HepG2 (cell line): ENCODE data around the gene AVPR2. TPM values are rescaled to one million over a fixed set of nuclear protein-coding genes. Genes with fewer than 3 reads are reported as not detected.
A peak's percentile ranks its signal among the peaks of the same experiment; 100 is the strongest.

ENCODE experiments used
- ATAC-seq: fragments of 200-7000 bp; cut with Tn5 transposase; 3 replicates; pipeline ENCODE4 v1.9.1; 2020; ENCODE audit warnings: mild to moderate bottlenecking, moderate library complexity
- BruUV-seq: library from RNA; stranded (reverse); fragments of 400-500 nt; replicated peaks from 2 replicates; lab custom pipeline; 2021; lab: Mats Ljungman, UMichigan
- CTCF ChIA-PET: fragments of 300-600 bp; formaldehyde crosslinking; extraction: SDS; loops from one replicate; lab custom pipeline; 2021; ENCODE audit warnings: low total read pairs, inconsistent platforms, low intra/inter-chr PET ratio; lab: Yijun Ruan, JAX
- POLR2A ChIA-PET: fragments of 350-600 bp; sonication (Branson Sonifier 250); formaldehyde crosslinking; loops from one replicate; lab custom pipeline; 2020; ENCODE audit warnings: antibody characterized with exemption, inconsistent platforms; lab: Yijun Ruan, JAX
- DNase-seq: peaks from one replicate; pipeline ENCODE4 v3.0.0-alpha.2; 2015; ENCODE audit warnings: low spot score
- FAIRE-seq: peaks from 3 replicates; lab custom pipeline; 2011; peaks lifted over from hg19 to GRCh38; lab: Jason Lieb, UNC
- H2AFZ ChIP-seq: one replicate; pipeline ENCODE4 v1.6.1; 2011; ENCODE audit warnings: low read length, inconsistent platforms
- H3K27ac ChIP-seq: fragments of 300-600 bp; 3 replicates; pipeline ENCODE4 v1.8.0; 2011; ENCODE audit warnings: mixed run types, mild to moderate bottlenecking, mixed read lengths, low read length, inconsistent platforms; ENCODE audit not compliant: insufficient read depth; ENCODE audit errors: extremely low read length
- H3K27me3 ChIP-seq, 2 experiments: fragments of 200-600 bp in 1 of 2; 2 replicates in 1 of 2; 3 replicates in 1 of 2; pipeline versions ENCODE4 v1.6.0 to v1.8.0; 2011; ENCODE audit warnings: low read length in 2 of 2, mild to moderate bottlenecking in 2 of 2, moderate library complexity in 2 of 2, inconsistent platforms in 1 of 2; ENCODE audit not compliant: insufficient read depth in 2 of 2, control insufficient read depth in 1 of 2
- H3K36me3 ChIP-seq, 2 experiments: fragments of 200-600 bp in 1 of 2; replicated peaks in 1 of 2; 2 replicates in 1 of 2; 3 replicates in 1 of 2; pipeline versions ENCODE4 v1.5.1 to v1.8.0; 2011; ENCODE audit warnings: low read length in 2 of 2, inconsistent platforms in 1 of 2; ENCODE audit not compliant: insufficient read depth in 2 of 2, control insufficient read depth in 1 of 2
- H3K4me1 ChIP-seq: 2 replicates; pipeline ENCODE4 v1.5.1; 2012; ENCODE audit warnings: low read length, inconsistent platforms; ENCODE audit not compliant: insufficient read depth
- H3K4me2 ChIP-seq: 2 replicates; pipeline ENCODE4 v1.6.0; 2011; ENCODE audit warnings: low read depth, low read length, inconsistent platforms
- H3K4me3 ChIP-seq, 3 experiments: fragments of 200-600 bp in 1 of 3; sonication (generic), shearing (Covaris generic) in 1 of 3; replicated peaks in 1 of 3; 2 replicates each; pipeline ENCODE4 v1.5.1; 2011 to 2016; ENCODE audit warnings: low read length in 3 of 3, inconsistent platforms in 2 of 3, low read depth in 2 of 3, mild to moderate bottlenecking in 2 of 3, control low read depth in 1 of 3, mixed read lengths in 1 of 3; ENCODE audit not compliant: insufficient read depth in 1 of 3
- H3K79me2 ChIP-seq: one replicate; pipeline ENCODE4 v1.6.1; 2011; ENCODE audit warnings: low read length, inconsistent platforms; ENCODE audit not compliant: insufficient read depth
- H3K9ac ChIP-seq: 2 replicates; pipeline ENCODE4 v1.6.0; 2011; ENCODE audit warnings: mild to moderate bottlenecking, low read depth, low read length, inconsistent platforms; ENCODE audit not compliant: insufficient read depth
- H3K9me3 ChIP-seq: 2 replicates; pipeline ENCODE4 v1.5.1; 2012; ENCODE audit warnings: mild to moderate bottlenecking, low read length
- H4K20me1 ChIP-seq: 2 replicates; pipeline ENCODE4 v1.6.0; 2011; ENCODE audit warnings: inconsistent platforms, mild to moderate bottlenecking, low read length, moderate library complexity; ENCODE audit not compliant: insufficient read depth
- HIC2 ChIP-seq: sonication (generic); formaldehyde crosslinking; IDR thresholded peaks from 2 replicates; pipeline ENCODE4 v1.9.0; 2022; ENCODE audit warnings: low read depth, missing genetic modification reagents
- HNRNPL ChIP-seq: fragments of 200-400 bp; formaldehyde crosslinking; IDR thresholded peaks from 2 replicates; pipeline ENCODE4 v1.6.1; 2017; ENCODE audit warnings: mild to moderate bottlenecking, low read depth, low read length
- IKZF1 ChIP-seq: fragments of 450-650 bp; IDR thresholded peaks from 2 replicates; pipeline ENCODE4 v1.7.1; 2016
- NFKB2 ChIP-seq: sonication (generic); formaldehyde crosslinking; IDR thresholded peaks from 2 replicates; pipeline ENCODE4 v1.4.0; 2020; ENCODE audit warnings: missing genetic modification reagents, borderline replicate concordance
- POLR2G ChIP-seq: fragments of 200-400 bp; formaldehyde crosslinking; IDR thresholded peaks from 2 replicates; pipeline ENCODE4 v1.6.1; 2018; ENCODE audit warnings: mild to moderate bottlenecking, low read depth, low read length, moderate library complexity
- RARA ChIP-seq: IDR thresholded peaks from 2 replicates; pipeline ENCODE4 v1.6.1; 2016; ENCODE audit warnings: missing genetic modification reagents, missing compliant biosample characterization
- SAP130 ChIP-seq: IDR thresholded peaks from 2 replicates; pipeline ENCODE4 v1.6.1; 2016; ENCODE audit warnings: low read depth
- SRSF4 ChIP-seq: fragments of 200-400 bp; formaldehyde crosslinking; IDR thresholded peaks from one replicate; pipeline ENCODE4 v1.6.1; 2018; ENCODE audit warnings: mild to moderate bottlenecking, low read depth, low read length, moderate library complexity; ENCODE audit not compliant: poor library complexity, severe bottlenecking
- TCF12 ChIP-seq, 2 experiments: fragments of 450-650 bp in 1 of 2; sonication (generic) in 1 of 2; formaldehyde crosslinking in 1 of 2; IDR thresholded peaks; 2 replicates each; pipeline versions ENCODE4 v1.6.1 to v1.8.0; 2017 to 2022; ENCODE audit warnings: antibody characterized with exemption in 1 of 2, mild to moderate bottlenecking in 1 of 2, missing genetic modification reagents in 1 of 2, moderate library complexity in 1 of 2
- TMF1 ChIP-seq: sonication (generic); formaldehyde crosslinking; IDR thresholded peaks from 2 replicates; pipeline ENCODE4 v1.8.1; 2022; ENCODE audit warnings: low read depth, missing genetic modification reagents
- ZFX ChIP-seq: sonication (generic); formaldehyde crosslinking; IDR thresholded peaks from 2 replicates; pipeline ENCODE4 v1.4.0; 2020; ENCODE audit warnings: mild to moderate bottlenecking, low read depth, missing genetic modification reagents, moderate library complexity
- ZNF256 ChIP-seq: sonication (generic); formaldehyde crosslinking; conservative IDR thresholded peaks from 2 replicates; pipeline ENCODE4 v1.4.0; 2020; ENCODE audit warnings: missing genetic modification reagents
- WGBS: methylation state at CpG from one replicate; pipeline ENCODE4 v1.1.6; 2017; ENCODE audit warnings: low lambda C conversion rate; 5-methylcytosine and 5-hydroxymethylcytosine counted together
- in situ Hi-C: cut with HindIII; loops from 2 replicates; pipeline ENCODE4 v1.10.0; 2017; ENCODE audit warnings: low pct_unique_long_range_greater_than_20kb; ENCODE audit not compliant: extremely low pct_ligation_motif_present
- intact Hi-C: fragments of 100-400 bp; cut with micrococcal nuclease; formaldehyde crosslinking; loops from one replicate; pipeline ENCODE4 v1.10.0; 2022; ENCODE audit not compliant: unreplicated experiment
- polyA plus RNA-seq, 8 experiments: library from polyadenylated mRNA; depleted of rRNA in 3 of 8; stranded (reverse) in 7 of 8; unstranded in 1 of 8; fragments of >200 nt; fragmentation: Illumina TruSeq in 4 of 8; extraction: Trizol in 4 of 8; gene quantifications; 2 replicates each; pipeline versions ENCODE4 v1.2.1 to v1.2.3, GENCODE V29; 2011 to 2016; ENCODE audit warnings: low read depth in 4 of 8, missing spikeins in 1 of 8, mixed read lengths in 1 of 8; ENCODE audit not compliant: insufficient read depth in 1 of 8
- total RNA-seq, 5 experiments: library from RNA; depleted of rRNA; stranded (reverse); fragments of >200 nt; fragmentation: Illumina TruSeq; extraction: Trizol; gene quantifications; 2 replicates each; pipeline ENCODE4 v1.2.3, GENCODE V29; 2016; ENCODE audit warnings: low read depth in 1 of 5
- TF ChIP-seq, protein P1 (sequence below): sonication (generic); formaldehyde crosslinking; IDR thresholded peaks from 2 replicates; pipeline ENCODE4 v1.4.0; 2020; ENCODE audit warnings: mild to moderate bottlenecking, missing genetic modification reagents
- TF ChIP-seq, protein P2 (sequence below): sonication (generic); formaldehyde crosslinking; IDR thresholded peaks from 2 replicates; pipeline ENCODE4 v1.5.1; 2020; ENCODE audit warnings: mild to moderate bottlenecking, missing genetic modification reagents, moderate library complexity

Gene AVPR2
- total and polyA plus RNA-seq, 2 of the 13 experiments (the other 11 are each of a cell fraction or from before 2014, with no cell fraction given): not detected

GRCh38 chrX:153945956-153946943, 41.8 kb downstream of the AVPR2 start:
- peaks cover 3 to 12% of the 10 kb centered on the region in 2 experiments; a peak in 4 of 5 replicates for H3K36me3 ChIP-seq
- H3K4me2 ChIP-seq: peak overlapping the region; percentile 23; the same call in 1 of the 2 replicates
- no peak overlapping the region for H3K4me3 ChIP-seq
- ATAC-seq: peak; percentile 39
- peak; percentile 48 for DNase-seq
- H3K79me2 ChIP-seq: no peaks in the 10 kb centered on the region
- H3K27me3 ChIP-seq: no peaks in the 10 kb centered on the region
- H2AFZ ChIP-seq: no peak overlapping the region
- peak overlapping the region; percentile 63 for H3K27ac ChIP-seq
- BruUV-seq: no TSS peak
- FAIRE-seq: no peak
- CTCF ChIA-PET: interaction anchor here (3.6 kb wide), 1 partner anchor 23 kb away, joined by 29 read pairs; no protein-coding TSS in a partner anchor
- no peaks in the 10 kb centered on the region for H4K20me1 ChIP-seq
- 38% methylated on average over 10 of the region's 24 CpGs for WGBS
- H3K9me3 ChIP-seq: no peaks in the 10 kb centered on the region
- POLR2A ChIA-PET: interaction anchor here (0.7 to 5.8 kb wide), 10 partner anchors 9 to 183 kb away, joined by 3 to 82 read pairs (median 6); partner anchors contain the start of genes HCFC1, IDH3G, NAA10 and PLXNB3
- intact Hi-C loops: loop anchor here (2.0 to 10.0 kb wide), 2 partner anchors 21 to 181 kb away; partner anchors contain the start of gene PLXNB3
- in situ Hi-C loops: no loop called here
- 0 out of 2 replicates have a peak overlapping the region, but pooled peaks have one; percentile 22 for H3K9ac ChIP-seq
- H3K4me1 ChIP-seq: peaks cover 59% of the 10 kb centered on the region
- TF ChIP-seq HNRNPL (0 out of 2 replicates have a peak, but pooled peaks have one; percentile 37), ZNF256 (no peak), TMF1 (CRISPR knock-in tag) (no peak), HIC2 (CRISPR knock-in tag) (peak; percentile 59; the same call in 1 of the 2 replicates), RARA (no peak), NFKB2 (0 out of 2 replicates have a peak, but pooled peaks have one; percentile 7), SRSF4 (no peak), IKZF1 (no peak), ZFX (CRISPR knock-in tag) (peak; percentile 41; the same call in 1 of the 2 replicates), SAP130 (CRISPR knock-in tag) (peak; percentile 31; the same call in 1 of the 2 replicates), TCF12 (IDR thresholded peaks at IDR 0.05) (no peak), TCF12 (CRISPR knock-in tag; IDR thresholded peaks at IDR 0.05) (no peak), POLR2G (0 out of 2 replicates have a peak, but pooled peaks have one; percentile 17)
- TF ChIP-seq, protein P1, sequence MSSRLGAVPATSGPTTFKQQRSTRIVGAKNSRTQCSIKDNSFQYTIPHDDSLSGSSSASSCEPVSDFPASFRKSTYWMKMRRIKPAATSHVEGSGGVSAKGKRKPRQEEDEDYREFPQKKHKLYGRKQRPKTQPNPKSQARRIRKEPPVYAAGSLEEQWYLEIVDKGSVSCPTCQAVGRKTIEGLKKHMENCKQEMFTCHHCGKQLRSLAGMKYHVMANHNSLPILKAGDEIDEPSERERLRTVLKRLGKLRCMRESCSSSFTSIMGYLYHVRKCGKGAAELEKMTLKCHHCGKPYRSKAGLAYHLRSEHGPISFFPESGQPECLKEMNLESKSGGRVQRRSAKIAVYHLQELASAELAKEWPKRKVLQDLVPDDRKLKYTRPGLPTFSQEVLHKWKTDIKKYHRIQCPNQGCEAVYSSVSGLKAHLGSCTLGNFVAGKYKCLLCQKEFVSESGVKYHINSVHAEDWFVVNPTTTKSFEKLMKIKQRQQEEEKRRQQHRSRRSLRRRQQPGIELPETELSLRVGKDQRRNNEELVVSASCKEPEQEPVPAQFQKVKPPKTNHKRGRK (CRISPR knock-in tag): no peak
- TF ChIP-seq, protein P2, sequence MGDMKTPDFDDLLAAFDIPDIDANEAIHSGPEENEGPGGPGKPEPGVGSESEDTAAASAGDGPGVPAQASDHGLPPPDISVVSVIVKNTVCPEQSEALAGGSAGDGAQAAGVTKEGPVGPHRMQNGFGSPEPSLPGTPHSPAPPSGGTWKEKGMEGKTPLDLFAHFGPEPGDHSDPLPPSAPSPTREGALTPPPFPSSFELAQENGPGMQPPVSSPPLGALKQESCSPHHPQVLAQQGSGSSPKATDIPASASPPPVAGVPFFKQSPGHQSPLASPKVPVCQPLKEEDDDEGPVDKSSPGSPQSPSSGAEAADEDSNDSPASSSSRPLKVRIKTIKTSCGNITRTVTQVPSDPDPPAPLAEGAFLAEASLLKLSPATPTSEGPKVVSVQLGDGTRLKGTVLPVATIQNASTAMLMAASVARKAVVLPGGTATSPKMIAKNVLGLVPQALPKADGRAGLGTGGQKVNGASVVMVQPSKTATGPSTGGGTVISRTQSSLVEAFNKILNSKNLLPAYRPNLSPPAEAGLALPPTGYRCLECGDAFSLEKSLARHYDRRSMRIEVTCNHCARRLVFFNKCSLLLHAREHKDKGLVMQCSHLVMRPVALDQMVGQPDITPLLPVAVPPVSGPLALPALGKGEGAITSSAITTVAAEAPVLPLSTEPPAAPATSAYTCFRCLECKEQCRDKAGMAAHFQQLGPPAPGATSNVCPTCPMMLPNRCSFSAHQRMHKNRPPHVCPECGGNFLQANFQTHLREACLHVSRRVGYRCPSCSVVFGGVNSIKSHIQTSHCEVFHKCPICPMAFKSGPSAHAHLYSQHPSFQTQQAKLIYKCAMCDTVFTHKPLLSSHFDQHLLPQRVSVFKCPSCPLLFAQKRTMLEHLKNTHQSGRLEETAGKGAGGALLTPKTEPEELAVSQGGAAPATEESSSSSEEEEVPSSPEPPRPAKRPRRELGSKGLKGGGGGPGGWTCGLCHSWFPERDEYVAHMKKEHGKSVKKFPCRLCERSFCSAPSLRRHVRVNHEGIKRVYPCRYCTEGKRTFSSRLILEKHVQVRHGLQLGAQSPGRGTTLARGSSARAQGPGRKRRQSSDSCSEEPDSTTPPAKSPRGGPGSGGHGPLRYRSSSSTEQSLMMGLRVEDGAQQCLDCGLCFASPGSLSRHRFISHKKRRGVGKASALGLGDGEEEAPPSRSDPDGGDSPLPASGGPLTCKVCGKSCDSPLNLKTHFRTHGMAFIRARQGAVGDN (CRISPR knock-in tag): peak; percentile 68
